Heart left ventricle (tissue), 16 donors: ENCODE results near the gene DOCK2. TPM values are rescaled to one million over a fixed set of nuclear protein-coding genes. Genes with fewer than 3 reads are reported as not detected.

Experiments
- ATAC-seq, 4 donors: fragments of 200-7000 bp; cut with Tn5 transposase; one replicate each; pipeline ENCODE4 v1.9.1; 2020 to 2022; ENCODE audit warnings: moderate library complexity in 4 of 4, mild to moderate bottlenecking in 3 of 4, moderate number of reproducible peaks in 1 of 4
- DNase-seq, 5 donors: peaks; one replicate each; pipeline ENCODE4 v3.0.0-alpha.2; 2020
- H3K27ac ChIP-seq, 12 donors: fragments of 200-600 bp; sonication (generic) in 4 of 12; one replicate each; pipeline versions ENCODE4 v1.5.0 to v1.8.0; 2016 to 2022; ENCODE audit warnings: mild to moderate bottlenecking in 2 of 12
- H3K27me3 ChIP-seq, 9 donors: fragments of 200-600 bp; sonication (generic) in 2 of 9; one replicate each; pipeline versions ENCODE4 v1.5.1 to v1.8.0; 2016 to 2022; ENCODE audit warnings: mild to moderate bottlenecking in 3 of 9
- H3K36me3 ChIP-seq, 9 donors: fragments of 200-600 bp; sonication (generic) in 2 of 9; one replicate each; pipeline versions ENCODE4 v1.5.0 to v1.8.0; 2018 to 2022; ENCODE audit warnings: mild to moderate bottlenecking in 2 of 9
- H3K4me1 ChIP-seq, 12 donors: fragments of 200-600 bp; sonication (generic) in 4 of 12; one replicate each; pipeline versions ENCODE4 v1.5.0 to v1.8.0; 2016 to 2022; ENCODE audit warnings: mild to moderate bottlenecking in 3 of 12
- H3K4me3 ChIP-seq, 12 donors: fragments of 200-600 bp; sonication (generic) in 4 of 12; one replicate each; pipeline versions ENCODE4 v1.5.0 to v1.8.0; 2017 to 2022; ENCODE audit warnings: mild to moderate bottlenecking in 9 of 12, moderate library complexity in 4 of 12
- H3K9me3 ChIP-seq, 12 donors: fragments of 200-600 bp; sonication (generic) in 4 of 12; one replicate each; pipeline versions ENCODE4 v1.5.0 to v1.8.0; 2016 to 2022; ENCODE audit warnings: mild to moderate bottlenecking in 1 of 12
- CTCF ChIP-seq, 12 donors: fragments of 200-600 bp; sonication (generic) in 4 of 12; IDR thresholded peaks; one replicate each; pipeline versions ENCODE4 v1.5.0 to v1.8.0; 2018 to 2022; ENCODE audit warnings: antibody characterized with exemption in 12 of 12, mild to moderate bottlenecking in 5 of 12
- POLR2A ChIP-seq, 2 donors: fragments of 450-650 bp; IDR thresholded peaks; one replicate each; pipeline ENCODE4 v1.6.1; 2017; ENCODE audit warnings: antibody characterized with exemption in 2 of 2, mild to moderate bottlenecking in 2 of 2, moderate library complexity in 2 of 2
- WGBS, 4 donors: extraction: QIAGEN DNeasy Blood & Tissue Kit in 2 of 4; methylation state at CpG; one replicate each; pipeline versions ENCODE4 v1.1.5 to v1.1.7; 2013 to 2018; 5-methylcytosine and 5-hydroxymethylcytosine counted together
- intact Hi-C, 10 donors: fragments of 100-400 bp; cut with DNase I; formaldehyde crosslinking; loops; one replicate each; pipeline versions ENCODE4 v1.11.1 to v1.14.2; 2022
- polyA plus RNA-seq, 2 donors: library from polyadenylated mRNA; stranded (reverse); fragments of 200-250 nt; gene quantifications; one replicate each; pipeline ENCODE4 v1.2.3, GENCODE V29; 2013
- total RNA-seq, 9 donors: library from RNA; depleted of rRNA in 2 of 9; stranded (reverse); fragments of >200 nt in 2 of 9; fragmentation: NEBNext Ultra II Directional in 3 of 9; extraction: Animal tissue kit (Norgen Biotek cat#: 25700) in 3 of 9; gene quantifications; one replicate each; pipeline versions ENCODE4 v1.1.0 to v1.2.4, GENCODE V29; 2016 to 2023
- donor health status: ischemic (EF 13 %, LVEDD 7.1; RV severe dilation, severe dysfunction).
- donor health status: healthy with polysubstance abuse.
- donor health status: DM: no; HTN: yes; CAD: no.
- donor health status: DM: no; HTN: no; CAD: no.
- donor health status: ischemic (EF 25% LVEDD 6.9; RV normal size, moderate dysfunction).
- donor health status: ischemic (EF 25% LVEDD 5.7; RV mildly dilated, moderate dysfunction).
- donor health status: healthy.
- donor health status: DM: yes; HTN: yes; CAD: no.
- donor health status: ischemic (EF 35%, LVEDD 5.7; RV mildly dilated, moderate dysfunction).
- donor health status: nonischemic (EF 11% LVEDD 7.7; RV severe dilation, severe dysfunction).
- donor health status: DM: yes; HTN: yes; CAD: no.
- donor health status: PGD.
- donor health status: ischemic (EF 29% LVEDD 5.4; RV normal size, mild dysfunction).
- donor health status: nonischemic (EF 23%, LVEDD 6.1; RV moderate dilation, normal function).

The DOCK2 gene
- total and polyA plus RNA-seq, 11 donors, result 0.80 to 59.5 (median 4.6) TPM

GRCh38 chr5:169971780-169972179, 334.7 kb downstream of the DOCK2 start:
- WGBS, 4 donors, result 79 to 97% (median 91%) methylated on average over 1 of the region's 1 CpG
- Histone ChIP-seq H3K27ac (no peak overlapping the region), H3K4me1 (peaks cover 0 to 13% (median 0%) of the 10 kb centered on the region in 12 donors), H3K36me3 (no peaks in the 10 kb centered on the region), H3K27me3 (peaks cover 0 to 12% (median 0%) of the 10 kb centered on the region in 9 donors), H3K4me3 (no peak overlapping the region), H3K9me3 (no peaks in the 10 kb centered on the region)
- DNase-seq, result no peak
- TF ChIP-seq CTCF (IDR thresholded peaks at IDR 0.05), result no peak
- TF ChIP-seq POLR2A (IDR thresholded peaks at IDR 0.05), result no peak
- intact Hi-C loops, result no loop called here
- no peak for ATAC-seq

- DNase-seq, result no peak
- peaks cover 0 to 12% (median 0%) of the 10 kb centered on the region in 9 donors for H3K27me3 ChIP-seq
- 66 to 69% (median 67%) methylated on average over 3 of the region's 3 CpGs for WGBS, 4 donors
- H3K27ac ChIP-seq, result no peak overlapping the region
- H3K9me3 ChIP-seq, result no peaks in the 10 kb centered on the region
- no peak overlapping the region for H3K4me3 ChIP-seq
- no peaks in the 10 kb centered on the region for H3K36me3 ChIP-seq
- ATAC-seq, result no peak
- no peak for TF ChIP-seq POLR2A (IDR thresholded peaks at IDR 0.05)
- no peak for TF ChIP-seq CTCF (IDR thresholded peaks at IDR 0.05)
- H3K4me1 ChIP-seq, result peaks cover 0 to 19% (median 0%) of the 10 kb centered on the region in 12 donors
- intact Hi-C loops, result no loop called here
Measured at GRCh38 chr5:169973056-169973455, 336.0 kb downstream of the DOCK2 start.

DNA sequence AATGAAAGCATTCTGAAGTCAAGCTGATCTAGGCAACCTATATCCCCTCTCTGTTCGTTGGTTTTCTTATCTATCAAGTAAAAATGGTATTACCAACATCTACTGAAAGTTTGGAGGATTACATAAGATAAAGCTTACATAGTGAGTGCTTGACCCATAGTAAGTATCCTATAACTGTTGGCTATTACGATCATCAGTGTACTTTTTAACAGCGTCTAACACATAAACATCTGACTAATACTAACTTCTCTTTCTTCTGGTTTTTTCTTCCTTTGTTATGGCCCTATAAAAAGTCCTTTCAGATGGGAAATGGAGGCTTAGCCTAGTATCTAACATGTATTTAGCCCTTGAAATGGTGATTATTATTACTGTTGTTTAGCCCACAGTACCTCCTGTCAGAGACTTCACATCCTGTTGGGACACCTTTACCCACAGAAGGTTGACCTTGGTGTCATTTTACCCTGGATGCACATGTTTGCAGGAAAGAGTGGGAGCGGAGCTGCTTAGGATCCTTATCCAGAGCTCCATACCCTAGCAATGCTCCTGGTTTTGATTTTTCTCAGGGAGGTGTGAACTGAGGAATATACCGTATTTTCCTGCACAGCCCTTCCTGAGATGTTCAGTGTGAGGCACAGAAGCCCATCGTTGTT, 337.2 kb downstream of the DOCK2 start:
- Histone ChIP-seq H3K27me3 (peaks cover 0 to 18% (median 3%) of the 10 kb centered on the region in 9 donors), H3K9me3 (no peaks in the 10 kb centered on the region), H3K4me1 (peaks cover 0 to 19% (median 0%) of the 10 kb centered on the region in 12 donors), H3K27ac (no peak overlapping the region), H3K4me3 (no peak overlapping the region), H3K36me3 (no peaks in the 10 kb centered on the region)
- TF ChIP-seq CTCF (IDR thresholded peaks at IDR 0.05) (no peak), POLR2A (IDR thresholded peaks at IDR 0.05) (no peak)
- ATAC-seq (no peak), DNase-seq (no peak)
- 69 to 82% (median 72%) methylated on average over 6 of the region's 6 CpGs for WGBS, 4 donors
- intact Hi-C loops, result no loop called here

DNA sequence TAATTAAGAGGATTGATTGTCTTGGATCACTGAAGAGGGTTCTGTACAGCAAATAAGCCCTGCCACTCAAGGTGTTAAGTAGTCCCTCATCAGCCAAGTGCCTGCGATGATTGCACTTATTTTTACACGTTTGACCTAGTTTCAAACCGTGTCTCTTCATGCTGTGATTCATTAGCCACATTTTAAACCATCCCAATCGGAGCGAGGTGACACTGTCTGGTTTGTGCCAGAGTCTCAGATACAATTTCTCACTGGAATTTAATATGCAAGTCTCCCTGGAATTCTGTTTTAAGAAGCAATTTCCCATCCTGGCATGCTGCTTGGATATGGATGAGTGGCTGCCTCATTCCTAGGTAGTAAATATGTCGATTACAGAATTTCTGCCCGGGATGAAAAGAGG, 341.6 kb downstream of the DOCK2 start:
- peaks cover 0 to 12% (median 0%) of the 10 kb centered on the region in 12 donors for H3K4me1 ChIP-seq
- TF ChIP-seq POLR2A (IDR thresholded peaks at IDR 0.05) (no peak), CTCF (IDR thresholded peaks at IDR 0.05) (no peak)
- WGBS, 4 donors, result 39 to 45% (median 41%) methylated on average over 7 of the region's 7 CpGs
- no peak overlapping the region for H3K4me3 ChIP-seq
- intact Hi-C loops, result no loop called here
- H3K36me3 ChIP-seq, result peaks cover 0 to 11% (median 0%) of the 10 kb centered on the region in 9 donors
- ATAC-seq (no peak), DNase-seq (no peak)
- no peaks in the 10 kb centered on the region for H3K9me3 ChIP-seq
- H3K27me3 ChIP-seq, result peaks cover 0 to 36% (median 2%) of the 10 kb centered on the region in 9 donors
- no peak overlapping the region for H3K27ac ChIP-seq
